Peyer's patch (tissue), 4 donors: Measurements from ENCODE around the gene SLC35E2B. TPM values are rescaled to one million over a fixed set of nuclear protein-coding genes. Genes with fewer than 3 reads are reported as not detected.
"Not testable (repeated sequence)": the region's sequence is repeated elsewhere in the genome, so short reads cannot be mapped to it uniquely, and the experiment has no call there.

Experiments
- DNase-seq, 3 donors: peaks; one replicate each; pipeline ENCODE4 v3.0.0-alpha.2; 2017 to 2019
- H3K27ac ChIP-seq, 4 donors: fragments of 200-600 bp; sonication (generic); one replicate each; pipeline ENCODE4 v1.5.1; 2016 to 2019
- H3K27me3 ChIP-seq, 2 donors: fragments of 200-600 bp; sonication (generic); one replicate each; pipeline ENCODE4 v1.5.1; 2019
- H3K36me3 ChIP-seq, 3 donors: fragments of 200-600 bp; sonication (generic); one replicate each; pipeline ENCODE4 v1.5.1; 2016 to 2019
- H3K4me1 ChIP-seq, 4 donors: fragments of 200-600 bp; sonication (generic); one replicate each; pipeline ENCODE4 v1.5.1; 2016 to 2019
- H3K4me3 ChIP-seq, 4 donors: fragments of 200-600 bp; sonication (generic); 1 replicate in 3 of 4; 2 replicates in 1 of 4; pipeline ENCODE4 v1.5.1; 2016 to 2019; ENCODE audit warnings: mild to moderate bottlenecking in 1 of 4
- H3K9me3 ChIP-seq, 4 donors: fragments of 200-600 bp; sonication (generic); one replicate each; pipeline ENCODE4 v1.5.1; 2016 to 2019; ENCODE audit warnings: mild to moderate bottlenecking in 1 of 4
- POLR2A ChIP-seq, 2 donors: fragments of 450-650 bp; IDR thresholded peaks; one replicate each; pipeline ENCODE4 v1.5.1; 2017; ENCODE audit warnings: antibody characterized with exemption in 2 of 2, mild to moderate bottlenecking in 2 of 2, moderate library complexity in 2 of 2
- total RNA-seq, 4 donors: library from RNA; depleted of rRNA; stranded (reverse); fragments of >200 nt; gene quantifications; one replicate each; pipeline ENCODE4 v1.1.0, GENCODE V29; 2016
- TF ChIP-seq, protein P1 (sequence below), 6 experiments: fragments of 450-650 bp in 4 of 6; fragments of 200-600 bp in 2 of 6; sonication (generic) in 1 of 6; IDR thresholded peaks; one replicate each; pipeline ENCODE4 v1.5.1; 2017 to 2019; ENCODE audit warnings: antibody characterized with exemption in 6 of 6, mild to moderate bottlenecking in 3 of 6, moderate library complexity in 1 of 6

Gene SLC35E2B
- total RNA-seq, 4 donors from 2014 or later, result 76.9 to 132 (median 103) TPM

DNA sequence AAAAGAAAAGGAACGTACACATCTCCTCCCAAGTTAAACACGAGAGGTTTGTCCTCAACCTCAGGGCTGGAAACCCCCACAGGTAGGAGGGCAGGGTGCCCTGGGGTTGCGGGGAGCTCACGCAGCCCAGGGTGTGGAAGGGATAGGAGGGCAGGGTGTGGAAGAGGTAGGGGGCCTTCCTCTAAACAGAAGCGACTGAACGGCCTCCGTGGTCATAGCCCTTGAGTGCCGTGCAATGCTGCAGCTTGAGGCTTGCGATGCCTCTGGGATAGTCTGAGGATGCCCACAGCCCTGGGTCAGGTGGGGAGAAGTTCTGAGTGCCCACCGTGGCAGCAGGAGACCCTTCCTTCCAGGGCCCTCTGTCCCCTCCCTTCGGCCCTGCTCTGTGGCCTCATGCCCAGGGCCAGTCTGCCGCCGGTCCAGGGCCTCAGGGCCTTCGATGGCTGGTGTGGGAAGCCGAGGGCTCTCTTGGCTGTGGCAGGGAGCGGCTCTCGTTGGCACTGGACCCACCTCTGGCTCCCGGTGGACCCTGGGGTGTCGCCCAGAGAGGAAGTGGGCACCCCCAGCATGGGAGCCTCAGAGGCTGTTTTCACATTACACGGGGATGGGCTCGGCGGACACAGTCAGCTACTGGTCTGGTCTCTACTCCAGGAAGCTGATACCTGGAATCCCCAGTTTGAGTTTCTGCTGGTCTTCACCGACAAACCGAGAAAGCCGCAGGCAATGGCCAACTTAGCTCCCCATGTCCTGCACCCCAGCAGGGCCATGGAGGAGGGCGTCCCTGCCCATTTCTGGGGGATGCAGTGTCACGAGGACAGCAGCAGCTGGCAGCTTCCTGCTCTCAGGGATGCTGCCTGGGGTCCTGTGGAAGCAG, 27.4 kb downstream of the SLC35E2B start:
- TF ChIP-seq, protein P1, sequence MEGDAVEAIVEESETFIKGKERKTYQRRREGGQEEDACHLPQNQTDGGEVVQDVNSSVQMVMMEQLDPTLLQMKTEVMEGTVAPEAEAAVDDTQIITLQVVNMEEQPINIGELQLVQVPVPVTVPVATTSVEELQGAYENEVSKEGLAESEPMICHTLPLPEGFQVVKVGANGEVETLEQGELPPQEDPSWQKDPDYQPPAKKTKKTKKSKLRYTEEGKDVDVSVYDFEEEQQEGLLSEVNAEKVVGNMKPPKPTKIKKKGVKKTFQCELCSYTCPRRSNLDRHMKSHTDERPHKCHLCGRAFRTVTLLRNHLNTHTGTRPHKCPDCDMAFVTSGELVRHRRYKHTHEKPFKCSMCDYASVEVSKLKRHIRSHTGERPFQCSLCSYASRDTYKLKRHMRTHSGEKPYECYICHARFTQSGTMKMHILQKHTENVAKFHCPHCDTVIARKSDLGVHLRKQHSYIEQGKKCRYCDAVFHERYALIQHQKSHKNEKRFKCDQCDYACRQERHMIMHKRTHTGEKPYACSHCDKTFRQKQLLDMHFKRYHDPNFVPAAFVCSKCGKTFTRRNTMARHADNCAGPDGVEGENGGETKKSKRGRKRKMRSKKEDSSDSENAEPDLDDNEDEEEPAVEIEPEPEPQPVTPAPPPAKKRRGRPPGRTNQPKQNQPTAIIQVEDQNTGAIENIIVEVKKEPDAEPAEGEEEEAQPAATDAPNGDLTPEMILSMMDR (IDR thresholded peaks at IDR 0.05), result no peak
- TF ChIP-seq POLR2A (IDR thresholded peaks at IDR 0.05), result no peak
- Histone ChIP-seq H3K36me3 (peaks cover 0 to 59% (median 0%) of the 10 kb centered on the region in 3 donors), H3K4me3 (no peak overlapping the region), H3K9me3 (no peaks in the 10 kb centered on the region), H3K4me1 (no peaks in the 10 kb centered on the region), H3K27me3 (no peaks in the 10 kb centered on the region), H3K27ac (no peak overlapping the region)
- DNase-seq, result peak in 1 of 3 donors; percentile 41

DNA sequence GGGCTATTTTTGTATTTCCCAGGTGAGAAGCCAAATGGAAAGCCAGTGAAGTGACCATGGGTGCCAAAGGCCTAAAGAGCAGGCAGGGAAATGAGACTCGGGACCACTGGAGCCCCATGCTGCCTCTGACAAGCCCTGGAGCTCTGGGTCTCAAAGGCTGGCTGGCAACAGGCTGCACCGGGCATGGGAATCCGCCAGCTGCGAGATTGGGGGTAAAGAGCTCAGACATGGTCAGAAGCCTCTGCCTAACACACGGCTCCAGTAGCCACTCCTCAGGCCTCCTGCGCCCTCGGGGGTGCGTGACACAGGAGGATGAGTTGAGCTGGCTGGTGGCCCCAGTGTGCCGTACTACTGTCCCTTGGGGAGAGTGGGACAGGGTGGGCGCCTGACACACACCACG, 28.3 kb downstream of the SLC35E2B start:
- H3K27me3 ChIP-seq, H3K9me3 ChIP-seq, DNase-seq, H3K4me3 ChIP-seq, H3K4me1 ChIP-seq, H3K27ac ChIP-seq: not testable (repeated sequence)
- H3K36me3 ChIP-seq, result peaks cover 0 to 52% (median 0%) of the 10 kb centered on the region in 3 donors

DNA sequence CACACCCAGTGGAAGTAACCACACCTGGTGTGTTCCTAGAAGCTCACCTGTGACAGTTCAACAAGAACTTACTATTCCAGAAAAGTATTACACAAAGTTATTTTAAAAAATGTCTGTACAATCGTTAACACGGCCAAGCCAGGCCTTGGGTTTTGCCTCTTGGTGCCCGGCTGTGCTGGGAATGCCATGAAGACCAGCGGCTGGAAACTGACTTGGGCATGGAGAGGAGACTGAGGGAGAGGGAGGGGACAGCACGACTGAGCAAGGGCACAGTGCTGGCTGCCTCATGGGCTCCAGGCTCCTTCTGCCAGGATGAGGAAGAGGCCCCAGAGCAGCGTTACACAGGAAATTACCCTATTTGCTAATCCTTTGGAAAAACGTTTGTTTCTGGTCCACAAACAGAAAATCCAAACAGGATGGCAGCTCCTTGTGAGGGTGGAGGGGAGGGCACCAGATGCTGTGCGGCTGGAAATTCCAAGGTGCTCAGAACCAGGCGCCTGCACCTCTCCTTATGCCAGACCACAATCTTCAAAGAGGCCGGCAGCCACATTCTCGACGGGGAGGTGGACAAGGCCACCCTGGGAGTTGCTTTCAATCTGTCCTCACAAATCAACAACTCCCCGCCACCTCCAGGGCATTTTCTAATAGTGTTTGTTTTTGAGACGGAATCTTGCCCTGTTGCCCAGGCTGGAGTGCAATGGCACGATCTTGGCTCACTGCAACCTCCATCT, 29.6 kb downstream of the SLC35E2B start:
- peak in 1 of 3 donors; percentile 41 for DNase-seq
- H3K27me3 ChIP-seq, H3K4me1 ChIP-seq, H3K4me3 ChIP-seq, H3K9me3 ChIP-seq: not testable (repeated sequence)
- Histone ChIP-seq H3K27ac (peak overlapping the region in 1 of 4 donors; percentile 32), H3K36me3 (peaks cover 0 to 40% (median 0%) of the 10 kb centered on the region in 3 donors)

DNA sequence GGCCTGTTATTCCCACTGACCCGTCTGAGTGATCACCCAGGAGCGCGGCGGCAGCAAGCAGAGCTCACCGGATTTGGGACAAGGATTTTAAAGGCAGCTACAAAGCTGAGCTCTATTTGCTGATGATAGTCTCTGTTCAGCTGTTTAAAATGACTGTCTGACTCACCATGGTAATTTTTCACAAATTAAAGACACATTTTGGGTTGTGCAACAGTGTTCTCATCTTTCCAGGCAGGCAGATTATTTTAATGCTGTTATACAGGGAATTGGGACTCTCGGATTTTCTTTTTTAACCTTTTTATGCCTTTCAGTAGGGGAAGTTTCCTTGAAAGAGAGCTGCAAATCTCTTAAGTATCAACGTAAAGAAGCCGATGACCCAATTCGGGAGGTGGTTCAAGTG, 30.2 kb downstream of the SLC35E2B start:
- H3K27ac ChIP-seq, result peak overlapping the region in 1 of 4 donors; percentile 32
- not testable (repeated sequence) for H3K4me3 ChIP-seq, H3K9me3 ChIP-seq, DNase-seq, H3K4me1 ChIP-seq, H3K27me3 ChIP-seq
- H3K36me3 ChIP-seq, result peaks cover 0 to 33% (median 0%) of the 10 kb centered on the region in 3 donors

DNA sequence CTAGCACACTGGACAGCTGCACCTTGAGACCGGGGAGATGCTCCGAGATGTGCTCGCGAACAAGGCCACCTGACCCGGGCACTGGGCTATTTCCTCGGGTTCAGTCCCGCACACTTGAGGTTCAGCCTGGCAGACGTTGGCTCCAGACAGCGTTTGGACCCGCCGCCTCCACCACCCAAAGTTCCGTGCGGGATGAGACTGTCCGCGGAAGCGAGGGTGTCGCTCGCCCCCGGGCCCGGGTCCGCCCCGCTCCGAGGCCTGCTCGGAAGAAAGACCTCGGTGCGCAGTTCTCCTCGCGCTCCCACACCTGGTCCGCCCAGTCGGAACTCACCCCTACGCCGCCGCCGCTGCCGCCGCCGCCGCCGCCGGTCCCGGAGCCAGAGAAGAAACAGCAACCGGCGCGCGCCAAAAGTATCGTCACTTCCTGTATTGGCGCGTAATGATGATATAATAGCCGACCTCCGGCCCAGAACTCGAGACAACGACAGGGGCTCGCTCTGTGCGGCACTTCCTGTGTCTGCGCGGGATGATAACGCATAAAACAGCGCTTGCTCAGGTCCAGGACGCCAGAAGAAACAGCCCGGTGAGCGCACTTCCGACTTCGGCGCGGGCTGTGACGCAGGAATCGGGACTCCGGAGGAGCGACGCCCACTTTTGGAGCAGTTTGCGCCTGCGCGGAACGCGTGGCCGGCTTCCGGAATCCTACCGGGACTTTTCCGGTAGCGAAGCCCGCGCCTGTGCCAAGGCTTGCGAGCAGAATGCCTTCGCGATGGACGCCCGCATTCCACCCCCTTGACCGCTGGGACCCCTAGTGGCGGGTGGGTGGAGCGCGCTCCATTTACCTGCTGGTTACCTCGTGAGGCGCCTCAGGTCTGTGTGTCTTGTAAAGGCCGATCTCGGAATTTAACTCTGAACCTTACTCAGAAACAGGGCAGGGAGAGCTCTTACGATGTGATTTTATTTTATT, 33.7 kb downstream of the SLC35E2B start, which contains the start of gene CDK11B:
CDK11B (minus strand) TSS at position 422 of the 967 bp plus-strand sequence. CDS start 1,519 bp downstream, outside the sequence.
- not testable (repeated sequence) for H3K9me3 ChIP-seq, H3K27me3 ChIP-seq
- DNase-seq, result peak; percentile 95 to 96 (median 96)
- H3K36me3 ChIP-seq, result peaks cover 0 to 40% (median 0%) of the 10 kb centered on the region in 3 donors
- H3K4me3 ChIP-seq, result peak within 1 kb of the TSS; percentile 67 to 72 (median 70)
- H3K27ac ChIP-seq, result peak within 1 kb of the TSS; percentile 87 to 99 (median 98)
- TF ChIP-seq, protein P1 (IDR thresholded peaks at IDR 0.05), result peak in 4 of 6 experiments; percentile 17 to 43 (median 35)
- TF ChIP-seq POLR2A (IDR thresholded peaks at IDR 0.05), result peak; percentile 56 to 77
- peaks cover 0 to 18% (median 2%) of the 10 kb centered on the region in 4 donors for H3K4me1 ChIP-seq

DNA sequence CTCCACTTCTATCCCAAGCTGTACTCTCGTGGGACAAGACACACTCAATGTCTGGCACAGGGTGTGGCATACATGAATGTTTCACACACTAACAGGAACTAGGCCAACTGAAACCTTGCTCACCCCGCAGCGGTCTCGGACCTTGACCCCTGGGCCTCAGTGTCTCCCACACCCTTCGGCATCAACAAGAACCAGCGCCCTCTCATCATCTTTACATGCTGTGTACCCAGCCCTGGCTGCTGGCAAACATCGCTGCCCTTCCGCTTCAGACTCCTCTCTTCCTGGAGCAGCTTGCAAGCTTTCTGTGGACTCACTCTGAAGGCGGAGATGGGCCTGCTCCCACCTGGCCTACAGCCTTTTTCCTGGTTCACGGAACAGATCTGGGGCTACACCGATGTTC, 44.3 kb downstream of the SLC35E2B start:
- peak in 2 of 3 donors; percentile 89 to 93 for DNase-seq
- peak; percentile 65 to 74 for TF ChIP-seq POLR2A (IDR thresholded peaks at IDR 0.05)
- not testable (repeated sequence) for H3K27me3 ChIP-seq, H3K9me3 ChIP-seq, H3K4me3 ChIP-seq
- peaks cover 0 to 59% (median 0%) of the 10 kb centered on the region in 3 donors for H3K36me3 ChIP-seq
- peaks cover 0 to 22% (median 0%) of the 10 kb centered on the region in 4 donors for H3K4me1 ChIP-seq
- H3K27ac ChIP-seq, result peak overlapping the region in 3 of 4 donors; percentile 56 to 95 (median 80)

DNA sequence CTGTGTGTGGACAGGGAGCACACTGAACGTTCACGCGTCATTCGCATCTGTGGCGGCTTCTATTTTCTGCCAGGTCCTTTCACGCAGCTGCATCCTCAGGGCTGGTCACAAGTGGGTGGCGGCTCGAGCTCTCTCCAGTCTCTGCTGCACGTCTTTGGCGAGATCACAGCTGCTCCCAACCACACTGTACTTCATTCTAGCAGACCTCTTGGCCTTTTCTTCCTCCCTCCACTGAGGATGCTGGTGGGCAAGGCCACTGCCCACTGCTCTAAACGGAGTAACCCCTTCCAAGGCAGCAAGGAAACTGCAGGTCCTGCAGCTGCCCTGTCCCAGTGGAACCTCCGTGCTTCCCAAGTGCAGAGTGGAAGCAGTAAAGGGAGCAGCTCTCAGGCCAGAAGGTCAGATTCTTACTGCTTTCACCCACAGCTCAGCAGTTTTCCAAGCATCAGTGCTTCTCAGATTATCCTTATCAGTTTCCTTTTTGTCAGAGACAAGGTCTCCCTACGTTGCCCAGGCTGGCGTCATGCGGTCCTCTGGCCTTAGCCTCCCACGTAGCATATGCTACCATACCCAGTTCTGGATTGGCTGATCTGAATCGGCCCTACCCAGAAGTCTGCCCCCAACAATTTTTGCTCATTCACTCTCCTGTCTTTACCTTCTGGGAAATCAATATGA, 44.9 kb downstream of the SLC35E2B start:
- H3K27me3 ChIP-seq, H3K4me3 ChIP-seq, H3K9me3 ChIP-seq: not testable (repeated sequence)
- DNase-seq, result peak in 2 of 3 donors; percentile 72 to 74
- Histone ChIP-seq H3K36me3 (peaks cover 0 to 53% (median 0%) of the 10 kb centered on the region in 3 donors), H3K4me1 (peaks cover 0 to 22% (median 0%) of the 10 kb centered on the region in 4 donors), H3K27ac (peak overlapping the region in 3 of 4 donors; percentile 45 to 95 (median 80))

DNA sequence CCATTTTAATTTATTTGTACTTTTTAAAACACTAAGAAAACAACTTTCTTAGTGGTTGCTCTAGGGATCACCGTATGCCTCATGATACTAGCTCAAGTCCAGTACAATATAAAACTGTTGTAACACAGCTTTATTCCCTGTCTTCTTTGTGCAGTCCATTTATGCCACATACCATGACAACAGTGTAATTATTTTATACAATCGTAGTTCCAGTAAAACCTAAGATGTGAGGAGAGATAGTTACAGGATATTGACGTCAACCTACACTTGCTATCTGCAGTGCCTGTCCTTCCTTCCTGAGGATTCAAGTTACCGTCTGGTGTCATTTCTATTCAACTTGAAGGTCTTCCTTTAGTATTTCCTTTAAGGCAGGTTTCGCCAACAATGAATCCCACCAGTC, 46.3 kb downstream of the SLC35E2B start:
- not testable (repeated sequence) for H3K4me3 ChIP-seq, DNase-seq, H3K9me3 ChIP-seq, H3K27me3 ChIP-seq, H3K27ac ChIP-seq
- H3K36me3 ChIP-seq, result peaks cover 0 to 39% (median 0%) of the 10 kb centered on the region in 3 donors
- H3K4me1 ChIP-seq, result peaks cover 0 to 22% (median 0%) of the 10 kb centered on the region in 4 donors

DNA sequence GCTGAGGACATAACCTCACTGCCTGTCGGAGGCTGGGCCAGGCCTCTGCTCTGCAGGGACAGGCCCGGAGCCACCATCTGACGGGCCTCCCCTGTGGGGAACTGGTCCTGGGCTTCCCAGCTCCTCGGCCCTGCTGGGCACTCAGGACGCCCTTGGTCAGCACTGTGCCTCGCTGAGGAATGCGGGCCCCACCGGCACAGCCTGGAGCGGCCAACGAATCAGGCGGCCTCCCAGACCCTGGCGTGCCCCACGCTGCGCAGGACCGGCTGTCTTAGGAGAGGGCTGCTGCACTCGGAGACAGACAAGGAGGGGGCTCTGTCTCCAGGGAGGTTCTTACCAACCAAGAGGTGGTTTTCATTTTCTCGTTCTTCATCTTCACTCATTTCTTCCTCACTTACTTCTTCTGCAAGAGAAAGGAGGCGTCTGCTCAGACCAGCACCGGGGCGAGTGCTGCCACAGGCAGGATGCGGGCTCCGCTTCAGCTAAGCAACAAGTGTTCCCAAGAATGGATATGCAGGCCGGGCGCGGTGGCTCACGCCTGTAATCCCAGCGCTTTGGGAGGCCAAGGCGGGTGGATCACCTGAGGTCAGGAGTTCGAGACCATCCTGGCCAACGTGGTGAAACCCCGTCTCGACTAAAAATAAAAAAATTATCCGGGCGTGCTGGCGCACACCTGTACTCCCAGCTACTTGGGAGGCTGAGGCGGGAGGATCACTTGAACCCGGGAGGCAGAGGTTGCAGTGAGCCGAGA, 51.7 kb downstream of the SLC35E2B start:
- H3K27ac ChIP-seq, H3K27me3 ChIP-seq, H3K4me3 ChIP-seq, DNase-seq, H3K4me1 ChIP-seq, H3K9me3 ChIP-seq: not testable (repeated sequence)
- H3K36me3 ChIP-seq, result peaks cover 0 to 29% (median 0%) of the 10 kb centered on the region in 3 donors

DNA sequence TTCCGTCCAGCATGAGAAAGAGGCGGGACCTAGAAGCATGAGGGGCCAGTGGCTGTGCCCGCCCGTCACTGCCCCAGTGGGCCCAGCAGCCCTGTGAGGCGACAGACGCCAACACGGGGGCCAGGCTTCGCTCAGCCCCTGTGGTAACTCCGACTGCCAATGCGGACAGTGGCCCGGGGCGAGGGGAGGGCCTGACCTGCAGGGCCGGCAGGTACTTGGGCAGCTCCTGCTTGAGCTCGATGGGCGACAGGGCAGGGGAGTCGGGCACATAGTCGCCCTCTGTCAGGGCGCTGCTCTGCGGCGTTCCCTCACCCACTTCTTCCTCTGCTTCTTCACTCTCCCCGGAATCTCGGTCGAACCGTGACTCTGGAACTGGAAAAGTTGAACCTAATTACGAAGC, 52.5 kb downstream of the SLC35E2B start:
- not testable (repeated sequence) for H3K27ac ChIP-seq, DNase-seq, H3K9me3 ChIP-seq, H3K27me3 ChIP-seq, H3K4me1 ChIP-seq, H3K4me3 ChIP-seq
- H3K36me3 ChIP-seq, result peaks cover 0 to 24% (median 0%) of the 10 kb centered on the region in 3 donors
